Measurements from ENCODE around the gene LMF1. TPM values are rescaled to one million over a fixed set of nuclear protein-coding genes. Genes with fewer than 3 reads are reported as not detected.

LMF1 gene
- total and polyA plus RNA-seq, 2 of the 4 experiments (the other 2 are of a cell fraction): 7.7 to 13.1 TPM

DNA sequence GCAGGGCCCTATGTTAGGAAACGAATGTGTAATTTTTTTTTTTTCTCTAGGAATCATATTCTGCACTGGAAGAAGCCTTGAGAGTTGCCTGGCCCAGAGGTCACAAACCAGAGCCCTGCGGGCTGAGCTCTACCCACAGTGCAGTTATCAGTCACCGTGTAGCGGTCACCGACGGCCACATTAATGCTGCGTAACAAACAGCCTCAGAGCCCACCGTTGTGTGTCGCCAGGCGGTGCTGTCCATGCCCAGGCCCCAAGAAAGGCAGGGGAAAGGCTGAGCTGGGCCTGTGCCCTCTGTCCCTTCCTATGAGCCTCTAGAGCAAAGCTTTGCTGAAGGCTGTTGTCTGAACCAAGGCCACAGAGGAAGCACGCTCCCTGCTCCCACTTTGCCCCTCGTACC lies 4.5 kb upstream of the LMF1 start:
- in situ Hi-C loops (cut with MboI; ENCODE audit: low sequenced_read_pairs) (no loop called here), dilution Hi-C loops (cut with HindIII; ENCODE audit: low sequenced_read_pairs, unreplicated experiment) (no loop called here), intact Hi-C loops (cut with micrococcal nuclease) (no loop called here)
- Histone ChIP-seq H3K36me3 (ENCODE audit: control insufficient read depth, insufficient read depth, low read length) (no peaks in the 10 kb centered on the region), H3K9ac (ENCODE audit: low read depth, low read length) (no peak overlapping the region), H3K4me1 (ENCODE audit: control insufficient read depth, insufficient read depth, low read length) (no peaks in the 10 kb centered on the region), H4K91ac (ENCODE audit: insufficient read depth, low read depth, low read length) (no peak overlapping the region), H3K9me1 (ENCODE audit: insufficient read depth, low read length) (no peaks in the 10 kb centered on the region; the same call in 1 of the 2 replicates), H3K4me3 (ENCODE audit: insufficient read depth, low read depth, low read length) (no peak overlapping the region), H3K27me3 (ENCODE audit: control insufficient read depth, insufficient read depth, low read length) (peaks cover 68% of the 10 kb centered on the region), H2BK15ac (ENCODE audit: low read depth, low read length) (no peak overlapping the region), H4K8ac (ENCODE audit: low read depth in 2 of 2, low read length in 2 of 2) (no peak overlapping the region), H2AK5ac (ENCODE audit: low read depth, low read length) (no peak overlapping the region), H4K20me1 (ENCODE audit: insufficient read depth, low read length) (no peaks in the 10 kb centered on the region; the same call in 1 of the 2 replicates), H3K4ac (ENCODE audit: low read depth, low read length) (no peak overlapping the region), H3K14ac (replicated peaks; ENCODE audit: low read depth, low read length) (no peak overlapping the region), H3K18ac (ENCODE audit: low read depth, low read length) (no peak overlapping the region), H3K9me3 (ENCODE audit: control insufficient read depth, insufficient read depth, low read length) (peaks cover 7% of the 10 kb centered on the region; the same call in 1 of the 2 replicates), H3K79me1 (ENCODE audit: low read depth in 1 of 2, low read length in 2 of 2) (no peaks in the 10 kb centered on the region), H4K5ac (ENCODE audit: low read depth, low read length) (no peak overlapping the region), H3K23ac (ENCODE audit: low read depth, low read length) (no peak overlapping the region), H3K4me2 (ENCODE audit: low read depth, low read length) (no peak overlapping the region), H2BK120ac (ENCODE audit: low read depth, low read length) (no peak overlapping the region), H3K56ac (ENCODE audit: extremely low read depth, insufficient read depth, low read length) (no peak overlapping the region), H2AFZ (replicated peaks; ENCODE audit: low read length, poor library complexity) (no peak overlapping the region), H2BK5ac (ENCODE audit: low read depth, low read length, poor library complexity, severe bottlenecking) (no peak overlapping the region), H2BK20ac (ENCODE audit: low read depth, low read length) (no peak overlapping the region), H3K27ac (ENCODE audit: insufficient read depth, low read length) (no peak overlapping the region), H2AK9ac (replicated peaks; ENCODE audit: low read depth, low read length, poor library complexity) (no peak overlapping the region)
- no TSS peak for BruUV-seq (replicated peaks)
- WGBS, 2 experiments (ENCODE audit: extremely low coverage in 2 of 2, insufficient read length in 1 of 2): 76% methylated on average over 8 of the region's 12 CpGs; no CpG with 5 or more reads in 1 of the 2 experiments
- ATAC-seq (ENCODE audit: low read depth): no peak
- POLR2A ChIA-PET (ENCODE audit: unreplicated experiment): no interaction called here
- no peak for TF ChIP-seq RCOR1 (IDR thresholded peaks at IDR 0.05; ENCODE audit: insufficient replicate concordance, low read length)
- TF ChIP-seq CHD1 (IDR thresholded peaks at IDR 0.05; ENCODE audit: low read depth, low read length): no peak
- TF ChIP-seq MXI1 (IDR thresholded peaks at IDR 0.05; ENCODE audit: borderline replicate concordance, low read depth, low read length): no peak
- no peak for TF ChIP-seq CTCF (conservative IDR thresholded peaks at IDR 0.05; ENCODE audit: low read depth, low read length)
- TF ChIP-seq CEBPB (IDR thresholded peaks at IDR 0.05; ENCODE audit: low read depth, low read length): no peak
- TF ChIP-seq POLR2A (IDR thresholded peaks at IDR 0.05; ENCODE audit: low read depth, low read length): no peak
- TF ChIP-seq MAFK (IDR thresholded peaks at IDR 0.05; ENCODE audit: low read depth, low read length): no peak
- no peak for TF ChIP-seq BHLHE40 (IDR thresholded peaks at IDR 0.05; ENCODE audit: low read depth, low read length)
- TF ChIP-seq SMC3 (IDR thresholded peaks at IDR 0.05; ENCODE audit: low read depth, low read length): no peak
- no peak for TF ChIP-seq FOS (IDR thresholded peaks at IDR 0.05; ENCODE audit: low read depth, low read length)
- TF ChIP-seq USF2 (IDR thresholded peaks at IDR 0.05; ENCODE audit: low read depth, low read length): no peak
- TF ChIP-seq, protein P1, sequence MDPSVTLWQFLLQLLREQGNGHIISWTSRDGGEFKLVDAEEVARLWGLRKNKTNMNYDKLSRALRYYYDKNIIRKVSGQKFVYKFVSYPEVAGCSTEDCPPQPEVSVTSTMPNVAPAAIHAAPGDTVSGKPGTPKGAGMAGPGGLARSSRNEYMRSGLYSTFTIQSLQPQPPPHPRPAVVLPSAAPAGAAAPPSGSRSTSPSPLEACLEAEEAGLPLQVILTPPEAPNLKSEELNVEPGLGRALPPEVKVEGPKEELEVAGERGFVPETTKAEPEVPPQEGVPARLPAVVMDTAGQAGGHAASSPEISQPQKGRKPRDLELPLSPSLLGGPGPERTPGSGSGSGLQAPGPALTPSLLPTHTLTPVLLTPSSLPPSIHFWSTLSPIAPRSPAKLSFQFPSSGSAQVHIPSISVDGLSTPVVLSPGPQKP (IDR thresholded peaks at IDR 0.05; ENCODE audit: borderline replicate concordance, low read depth, low read length): no peak
- TF ChIP-seq RAD21 (IDR thresholded peaks at IDR 0.05; ENCODE audit: low read length): no peak
- TF ChIP-seq NFE2L2 (IDR thresholded peaks at IDR 0.05; ENCODE audit: low read depth, low read length): no peak
- no peak for TF ChIP-seq RFX5 (IDR thresholded peaks at IDR 0.05; ENCODE audit: low read depth, low read length)
- no peak for TF ChIP-seq MAZ (IDR thresholded peaks at IDR 0.05; ENCODE audit: borderline replicate concordance, low read depth, low read length)
- CTCF ChIA-PET: no interaction called here
- DNase-seq: no peak
